ENCODE results near the gene TNFAIP3. TPM values are rescaled to one million over a fixed set of nuclear protein-coding genes. Genes with fewer than 3 reads are reported as not detected.

TNFAIP3 gene
- total and polyA plus RNA-seq, 2 donors (not counting 1 experiment from before 2014, with no cell fraction given): 7.8 to 23.5 TPM

DNA sequence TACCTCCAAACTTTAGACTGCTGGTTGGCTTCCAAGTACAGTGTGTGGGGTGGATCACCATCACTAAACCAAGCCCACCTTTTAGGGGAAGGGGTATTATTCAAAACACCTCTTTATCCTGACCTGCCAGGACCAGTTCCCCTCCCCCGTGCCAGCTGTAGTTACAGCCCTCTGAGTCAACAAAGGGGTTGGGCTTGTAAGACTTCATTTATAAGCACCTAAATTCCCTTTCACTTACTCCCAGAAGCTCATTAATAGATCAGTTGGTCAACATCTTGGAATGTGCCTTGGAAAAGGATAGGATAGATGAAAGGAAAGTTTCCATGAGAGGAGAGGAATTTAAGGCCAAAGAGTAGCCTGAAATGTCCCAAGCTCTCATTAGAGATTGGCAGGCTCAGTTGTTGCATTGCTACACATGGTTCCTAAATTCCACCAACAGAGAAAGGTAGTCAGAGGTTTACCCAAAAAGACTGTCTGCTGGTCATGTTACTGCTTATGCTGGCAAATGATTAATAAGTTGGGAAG, 59.2 kb downstream of the TNFAIP3 start:
- Histone ChIP-seq H4K20me1 (ENCODE audit: control insufficient read depth, extremely low read depth, insufficient read depth, low read length) (no peaks in the 10 kb centered on the region), H3K79me2 (ENCODE audit: control insufficient read depth, insufficient read depth, low read length) (no peaks in the 10 kb centered on the region), H3K27ac (ENCODE audit: insufficient read depth, low read length) (peak overlapping the region; percentile 36), H2AFZ (ENCODE audit: low read length) (no peak overlapping the region), H3K4me1 (ENCODE audit: control insufficient read depth, extremely low read depth, insufficient read depth, low read length) (peaks cover 13% of the 10 kb centered on the region), H3K36me3 (ENCODE audit: control insufficient read depth, insufficient read depth, low read length) (no peaks in the 10 kb centered on the region), H3K4me3 (replicated peaks in 1 of 4; ENCODE audit: control extremely low read depth in 1 of 4, insufficient read depth in 1 of 4, low read depth in 3 of 4, low read length in 4 of 4) (no peak overlapping the region), H3K27me3 (ENCODE audit: control insufficient read depth, insufficient read depth, low read length) (no peaks in the 10 kb centered on the region), H3K4me2 (ENCODE audit: extremely low read depth, insufficient read depth, low read length) (no peak overlapping the region), H3K9ac (ENCODE audit: insufficient read depth, low read length) (no peak overlapping the region), H3K9me3 (ENCODE audit: control insufficient read depth, insufficient read depth, low read depth, low read length) (no peaks in the 10 kb centered on the region)
- no peak for TF ChIP-seq EZH2 (IDR thresholded peaks at IDR 0.05; ENCODE audit: low read length, missing control alignments)
- TF ChIP-seq, protein P1, sequence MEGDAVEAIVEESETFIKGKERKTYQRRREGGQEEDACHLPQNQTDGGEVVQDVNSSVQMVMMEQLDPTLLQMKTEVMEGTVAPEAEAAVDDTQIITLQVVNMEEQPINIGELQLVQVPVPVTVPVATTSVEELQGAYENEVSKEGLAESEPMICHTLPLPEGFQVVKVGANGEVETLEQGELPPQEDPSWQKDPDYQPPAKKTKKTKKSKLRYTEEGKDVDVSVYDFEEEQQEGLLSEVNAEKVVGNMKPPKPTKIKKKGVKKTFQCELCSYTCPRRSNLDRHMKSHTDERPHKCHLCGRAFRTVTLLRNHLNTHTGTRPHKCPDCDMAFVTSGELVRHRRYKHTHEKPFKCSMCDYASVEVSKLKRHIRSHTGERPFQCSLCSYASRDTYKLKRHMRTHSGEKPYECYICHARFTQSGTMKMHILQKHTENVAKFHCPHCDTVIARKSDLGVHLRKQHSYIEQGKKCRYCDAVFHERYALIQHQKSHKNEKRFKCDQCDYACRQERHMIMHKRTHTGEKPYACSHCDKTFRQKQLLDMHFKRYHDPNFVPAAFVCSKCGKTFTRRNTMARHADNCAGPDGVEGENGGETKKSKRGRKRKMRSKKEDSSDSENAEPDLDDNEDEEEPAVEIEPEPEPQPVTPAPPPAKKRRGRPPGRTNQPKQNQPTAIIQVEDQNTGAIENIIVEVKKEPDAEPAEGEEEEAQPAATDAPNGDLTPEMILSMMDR (conservative IDR thresholded peaks at IDR 0.05 in 1 of 2, IDR thresholded peaks at IDR 0.05 in 1 of 2; ENCODE audit: low read depth in 1 of 2, low read length in 2 of 2): no peak
- DNase-seq (ENCODE audit: low read depth in 2 of 2): peak; percentile 77 to 97

DNA sequence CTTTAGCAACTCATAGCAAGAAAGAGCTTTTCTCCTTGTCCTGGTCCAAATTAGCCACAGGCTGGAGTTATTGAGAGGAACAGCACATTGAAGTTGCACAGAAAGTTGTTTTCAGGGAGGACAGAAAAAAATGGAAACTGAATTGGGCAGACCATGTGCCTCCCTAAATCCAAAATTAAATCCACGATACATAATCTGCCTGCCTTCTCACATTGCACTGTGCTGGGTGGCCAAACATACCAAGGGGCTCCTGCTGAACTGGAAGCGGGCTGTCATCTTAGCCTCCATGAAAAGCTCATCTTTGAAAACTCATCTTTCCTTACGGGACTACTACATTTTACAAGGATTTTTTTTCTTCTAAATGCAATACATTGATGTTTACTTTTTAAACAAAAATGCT, 59.9 kb downstream of the TNFAIP3 start:
- Histone ChIP-seq H3K4me1 (ENCODE audit: control insufficient read depth, extremely low read depth, insufficient read depth, low read length) (peaks cover 15% of the 10 kb centered on the region), H3K79me2 (ENCODE audit: control insufficient read depth, insufficient read depth, low read length) (no peaks in the 10 kb centered on the region), H4K20me1 (ENCODE audit: control insufficient read depth, extremely low read depth, insufficient read depth, low read length) (no peaks in the 10 kb centered on the region), H3K27me3 (ENCODE audit: control insufficient read depth, insufficient read depth, low read length) (no peaks in the 10 kb centered on the region), H3K9ac (ENCODE audit: insufficient read depth, low read length) (no peak overlapping the region), H3K9me3 (ENCODE audit: control insufficient read depth, insufficient read depth, low read depth, low read length) (no peaks in the 10 kb centered on the region), H2AFZ (ENCODE audit: low read length) (no peak overlapping the region), H3K4me2 (ENCODE audit: extremely low read depth, insufficient read depth, low read length) (no peak overlapping the region), H3K4me3 (replicated peaks in 1 of 4; ENCODE audit: control extremely low read depth in 1 of 4, insufficient read depth in 1 of 4, low read depth in 3 of 4, low read length in 4 of 4) (no peak overlapping the region), H3K27ac (ENCODE audit: insufficient read depth, low read length) (peak overlapping the region; percentile 3), H3K36me3 (ENCODE audit: control insufficient read depth, insufficient read depth, low read length) (no peaks in the 10 kb centered on the region)
- DNase-seq (ENCODE audit: low read depth in 2 of 2): no peak
- no peak for TF ChIP-seq EZH2 (IDR thresholded peaks at IDR 0.05; ENCODE audit: low read length, missing control alignments)
- TF ChIP-seq, protein P1 (conservative IDR thresholded peaks at IDR 0.05 in 1 of 2, IDR thresholded peaks at IDR 0.05 in 1 of 2; ENCODE audit: low read depth in 1 of 2, low read length in 2 of 2): no peak

DNA sequence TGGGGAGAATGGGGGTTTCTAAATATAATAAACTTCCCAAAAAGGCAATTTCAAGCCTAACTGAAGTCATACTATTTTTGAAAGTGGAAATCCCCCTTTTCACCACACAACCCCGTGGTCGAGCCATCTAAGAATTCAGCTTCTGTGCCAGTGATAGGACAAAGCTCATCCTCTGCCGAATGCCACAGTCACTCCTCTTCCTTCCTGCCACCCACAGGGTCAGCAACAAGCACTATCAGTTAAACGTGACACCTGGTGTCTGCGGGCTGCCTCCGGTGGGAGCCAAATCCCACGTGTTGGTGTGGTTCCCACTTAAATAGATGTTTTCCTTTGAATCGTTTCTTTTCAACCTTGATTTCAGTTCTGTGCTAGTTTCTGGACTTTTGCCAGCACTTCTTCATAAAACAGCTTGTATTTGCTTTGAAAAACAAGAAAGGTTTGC, 60.7 kb downstream of the TNFAIP3 start:
- Histone ChIP-seq H3K36me3 (ENCODE audit: control insufficient read depth, insufficient read depth, low read length) (no peaks in the 10 kb centered on the region), H3K4me1 (ENCODE audit: control insufficient read depth, extremely low read depth, insufficient read depth, low read length) (peaks cover 15% of the 10 kb centered on the region), H4K20me1 (ENCODE audit: control insufficient read depth, extremely low read depth, insufficient read depth, low read length) (no peaks in the 10 kb centered on the region), H3K9ac (ENCODE audit: insufficient read depth, low read length) (no peak overlapping the region), H3K79me2 (ENCODE audit: control insufficient read depth, insufficient read depth, low read length) (no peaks in the 10 kb centered on the region), H3K27ac (ENCODE audit: insufficient read depth, low read length) (no peak overlapping the region), H3K9me3 (ENCODE audit: control insufficient read depth, insufficient read depth, low read depth, low read length) (no peaks in the 10 kb centered on the region), H2AFZ (ENCODE audit: low read length) (peak overlapping the region; percentile 81), H3K27me3 (ENCODE audit: control insufficient read depth, insufficient read depth, low read length) (no peaks in the 10 kb centered on the region), H3K4me2 (ENCODE audit: extremely low read depth, insufficient read depth, low read length) (peak overlapping the region; percentile 41), H3K4me3 (replicated peaks in 1 of 4; ENCODE audit: control extremely low read depth in 1 of 4, insufficient read depth in 1 of 4, low read depth in 3 of 4, low read length in 4 of 4) (no peak overlapping the region)
- TF ChIP-seq, protein P1 (conservative IDR thresholded peaks at IDR 0.05 in 1 of 2, IDR thresholded peaks at IDR 0.05 in 1 of 2; ENCODE audit: low read depth in 1 of 2, low read length in 2 of 2): no peak
- no peak for TF ChIP-seq EZH2 (IDR thresholded peaks at IDR 0.05; ENCODE audit: low read length, missing control alignments)
- DNase-seq (ENCODE audit: low read depth in 2 of 2): peak; percentile 15 to 60
